ENCODE measurements around the gene CNTN5.

The CNTN5 gene

DNA sequence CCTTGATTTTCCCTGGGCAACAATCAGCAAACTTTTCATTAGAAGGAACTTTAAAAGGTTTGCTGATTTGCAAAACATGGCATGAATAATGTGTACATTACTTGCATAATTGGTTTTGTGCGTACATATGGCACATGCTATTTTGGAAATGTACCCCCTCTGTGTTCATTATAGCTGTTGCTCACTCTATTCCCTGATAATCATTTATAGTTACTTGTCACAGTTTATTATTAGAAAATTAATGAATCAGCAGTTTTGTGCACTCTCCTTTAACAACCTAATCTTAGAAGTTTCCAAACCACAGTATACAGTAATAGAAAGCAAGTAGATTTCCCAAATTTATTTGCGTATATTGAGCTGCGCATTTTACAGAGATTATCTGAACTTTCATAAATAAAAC is 389.9 kb downstream of the CNTN5 start:
- DNase-seq, result no peak

DNA sequence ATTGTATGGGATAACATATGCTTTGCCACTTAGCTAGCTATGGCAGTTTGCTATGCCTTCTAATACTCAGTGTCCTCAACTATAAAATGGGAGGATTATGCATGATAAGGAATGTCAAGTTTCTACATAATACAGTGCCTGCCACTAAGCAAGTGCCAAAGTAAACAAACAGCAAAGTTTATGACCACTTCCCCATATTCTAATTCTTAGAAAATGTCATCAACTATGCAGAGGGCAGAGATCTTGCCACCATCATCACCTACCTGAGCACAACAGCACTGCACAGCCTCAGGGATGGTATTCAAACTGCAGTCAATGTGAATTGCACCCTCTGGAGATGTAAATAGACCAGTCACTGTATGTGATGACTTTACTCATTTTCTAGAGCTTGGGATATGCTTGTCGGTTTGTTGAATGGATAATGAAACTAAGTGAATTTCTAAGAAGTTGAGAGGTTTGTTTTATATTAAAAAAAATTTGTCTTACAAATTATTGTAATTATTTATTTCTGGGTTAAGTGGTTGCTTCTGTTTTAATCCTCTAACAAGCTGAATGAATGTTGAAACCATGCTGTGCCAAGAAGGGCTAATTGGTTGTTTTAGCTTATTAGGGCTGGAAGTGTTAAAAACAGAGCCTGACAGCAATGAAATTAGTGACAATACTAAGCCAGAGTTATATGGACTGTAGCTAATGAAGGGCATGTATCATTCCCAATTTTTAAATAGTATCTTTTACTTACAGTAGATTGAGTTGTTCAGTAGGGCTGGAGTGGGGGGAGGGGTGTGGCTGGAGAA is 398.4 kb downstream of the CNTN5 start:
- no peak for DNase-seq

DNA sequence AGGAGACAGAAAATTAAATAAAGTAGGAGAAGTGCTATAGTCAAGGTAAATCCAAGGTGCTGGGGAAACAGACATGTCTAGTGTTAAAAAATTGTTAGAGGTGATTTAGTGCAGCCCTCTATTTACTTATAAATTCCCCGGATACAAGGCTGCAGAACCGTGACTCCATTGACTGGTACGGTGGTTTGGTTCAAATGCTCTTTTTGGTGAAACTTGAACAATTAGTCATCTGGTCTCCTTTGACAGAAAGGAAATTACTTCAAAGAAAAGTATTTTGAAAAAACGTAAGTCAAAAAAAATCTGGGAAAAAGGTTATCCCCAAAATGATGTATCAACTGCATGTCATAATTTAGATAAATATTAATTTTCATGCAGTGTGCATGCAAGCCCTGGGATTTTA is 399.2 kb downstream of the CNTN5 start:
- no peak for DNase-seq

DNA sequence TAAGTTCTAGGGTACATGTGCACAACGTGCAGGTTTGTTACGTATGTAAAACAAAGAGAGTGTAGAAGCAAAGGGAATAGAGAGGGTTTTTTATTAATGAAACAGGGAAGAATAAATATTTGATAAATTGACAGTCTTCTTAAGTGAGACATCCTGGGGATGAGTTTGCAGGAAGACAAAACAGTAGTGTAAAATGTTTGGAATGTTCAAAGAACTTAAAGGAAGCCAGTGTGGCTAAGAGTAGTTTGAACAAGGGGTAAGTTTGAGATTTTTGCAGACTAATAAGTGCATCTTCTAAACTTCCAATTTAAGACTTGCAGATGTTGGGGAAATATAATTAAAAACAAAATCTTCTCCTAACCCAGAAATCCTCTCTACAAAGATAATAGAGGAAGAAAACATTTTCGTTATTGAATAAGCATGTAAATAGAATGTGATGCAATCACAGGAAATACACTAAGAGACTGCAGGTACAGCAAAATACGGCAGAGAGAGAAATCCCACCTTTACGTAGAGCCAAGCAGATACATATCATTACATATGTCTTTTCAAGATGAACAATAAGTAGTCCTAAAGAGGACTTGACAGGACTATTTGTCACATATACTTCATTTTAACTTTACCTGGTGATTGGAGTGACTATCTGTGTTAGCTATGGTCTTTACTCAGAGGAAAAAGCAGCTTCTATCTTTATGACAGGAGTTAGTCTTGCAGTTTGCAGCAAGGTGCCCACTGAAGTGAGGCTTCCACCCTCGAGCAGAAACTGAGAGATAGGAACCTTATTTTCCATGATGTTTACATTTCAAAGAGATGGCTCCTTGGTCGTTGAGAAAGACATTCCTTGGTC is 402.1 kb downstream of the CNTN5 start:
- no peak for DNase-seq

DNA sequence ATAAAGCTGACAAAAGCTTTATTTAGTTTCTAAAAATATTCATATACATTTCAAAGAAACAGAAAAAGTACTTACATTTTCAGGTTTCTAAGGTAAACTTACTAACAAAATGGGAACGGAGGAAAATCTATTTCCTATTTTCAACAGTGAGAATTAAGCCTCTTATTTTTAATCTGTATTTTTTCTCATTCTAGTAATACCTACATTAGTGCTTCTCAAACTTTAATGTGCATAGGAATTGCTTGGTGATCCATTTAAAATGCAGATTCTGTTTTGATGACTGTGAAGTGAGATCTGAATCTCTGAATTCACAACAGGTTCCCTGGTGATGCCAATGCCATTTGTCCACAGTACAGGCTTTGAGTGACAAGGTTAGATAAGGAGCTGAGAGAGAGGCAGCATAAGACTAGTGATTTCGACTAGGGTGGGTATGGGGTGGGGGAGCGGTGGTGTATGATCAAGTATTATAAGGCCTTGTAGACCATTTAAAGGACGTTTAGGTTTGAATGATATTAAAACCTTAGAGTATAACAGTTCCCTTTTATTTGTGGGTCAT is 402.8 kb downstream of the CNTN5 start:
- no peak for DNase-seq

DNA sequence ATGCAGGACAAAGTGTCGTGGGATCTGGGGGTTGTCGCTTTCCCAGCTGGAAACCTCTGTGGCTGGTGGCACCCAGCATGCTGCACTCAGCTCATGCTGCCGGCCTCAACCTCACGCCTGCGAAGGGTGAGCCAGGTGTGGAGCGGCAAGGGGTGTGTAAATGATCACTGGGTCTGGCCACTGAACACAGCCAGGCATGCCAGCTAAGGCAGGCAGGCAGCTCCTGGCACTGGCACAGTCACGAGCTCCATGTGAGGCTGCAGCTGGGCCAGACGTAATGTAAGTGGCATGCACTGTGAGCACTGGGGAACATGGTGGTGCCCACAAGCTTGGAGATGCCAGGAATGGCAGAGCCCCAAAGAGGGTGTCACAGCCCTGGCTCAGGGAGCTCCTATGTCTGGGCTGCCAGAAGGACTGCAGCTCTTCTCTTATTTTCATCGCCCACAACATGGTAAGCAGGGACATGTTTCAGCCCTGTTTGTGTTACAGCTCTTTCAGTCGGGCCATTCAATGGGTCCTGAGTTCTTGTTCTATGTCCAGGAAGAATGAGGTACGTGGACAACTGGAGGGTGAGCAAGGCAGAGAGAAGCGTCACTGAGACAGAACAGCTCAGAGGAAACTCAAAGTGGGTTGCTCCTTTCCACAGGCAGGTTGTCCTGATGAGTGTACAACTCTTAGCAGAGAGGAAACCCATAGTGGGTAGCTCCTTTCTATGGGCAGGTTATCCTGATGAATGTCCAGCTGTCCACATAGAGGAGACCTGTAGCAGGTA is 403.8 kb downstream of the CNTN5 start:
- no peak for DNase-seq

DNA sequence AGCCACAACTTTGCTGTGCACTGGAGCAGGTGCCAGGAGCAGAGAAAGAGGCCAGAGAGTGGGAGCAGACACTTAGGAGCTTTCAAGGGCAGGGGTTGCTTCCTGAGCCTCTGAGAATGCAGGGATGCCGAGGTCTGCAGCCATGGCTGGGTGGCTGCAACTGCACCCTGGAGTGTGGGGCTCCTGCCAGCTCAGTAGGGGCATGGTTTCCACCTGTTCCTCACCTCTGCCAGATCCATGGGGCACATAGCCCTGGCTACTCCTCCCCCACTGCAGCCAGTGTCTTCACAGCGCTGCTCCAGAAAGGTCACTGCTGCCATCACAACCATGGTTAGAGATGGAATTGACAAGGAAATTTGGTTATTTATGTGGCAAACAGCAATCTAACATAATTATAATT is 404.8 kb downstream of the CNTN5 start:
- DNase-seq, result no peak

DNA sequence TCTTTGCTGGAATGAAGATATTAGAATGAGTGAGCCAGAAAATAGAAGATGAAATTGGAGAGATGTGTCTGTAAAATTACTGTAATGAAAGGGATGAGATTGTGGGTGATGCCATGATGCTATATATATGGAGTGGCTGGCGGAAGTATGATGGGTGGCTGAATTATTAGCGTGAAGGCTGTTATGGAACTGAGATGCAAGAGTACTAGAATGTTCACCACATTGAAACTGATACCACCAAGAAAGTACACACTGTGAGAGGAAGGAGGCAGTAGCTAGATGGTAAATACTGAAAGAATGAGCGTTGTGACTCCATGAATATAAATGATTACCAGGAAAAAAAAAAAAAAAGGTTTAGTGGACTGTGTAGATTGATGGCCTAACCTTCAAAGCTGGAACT is 411.9 kb downstream of the CNTN5 start:
- DNase-seq, result no peak

DNA sequence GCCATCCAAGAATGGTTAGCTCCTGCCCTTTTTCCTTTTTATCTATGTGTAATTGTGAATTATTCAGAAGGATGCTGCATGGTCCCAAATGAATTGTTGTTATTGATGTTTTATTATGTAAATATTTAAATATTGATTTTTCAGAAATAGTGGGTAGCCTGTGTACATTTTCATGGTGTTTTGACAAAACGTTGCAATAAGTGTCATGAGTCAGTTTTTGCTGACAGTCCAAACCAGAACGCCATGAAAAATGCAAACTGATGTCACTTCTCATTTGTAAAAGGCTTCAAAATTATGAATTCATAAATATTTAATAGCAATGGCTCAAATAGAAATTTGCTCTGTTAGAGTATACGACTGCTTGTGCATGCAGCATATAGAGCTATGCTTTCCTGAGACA is 422.5 kb downstream of the CNTN5 start:
- DNase-seq, result no peak

DNA sequence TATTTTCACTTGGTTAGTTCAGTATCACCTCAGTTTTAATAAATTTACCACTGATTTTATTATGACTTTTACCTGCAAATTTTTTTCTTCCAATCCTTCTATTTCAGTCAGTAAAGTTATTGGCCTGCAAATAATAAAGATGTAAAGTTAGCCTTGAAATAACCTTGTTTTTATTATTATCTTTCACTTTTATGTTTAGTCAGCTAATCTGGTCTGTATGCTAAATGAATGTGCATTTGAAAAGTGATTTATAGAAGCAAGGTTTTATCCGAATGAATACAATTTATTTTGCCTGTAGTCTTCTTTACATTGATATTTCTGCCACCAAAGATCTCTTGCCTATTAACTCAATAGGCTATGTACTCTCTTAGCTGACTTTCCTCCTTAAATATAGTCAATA is 425.7 kb downstream of the CNTN5 start:
- DNase-seq, result no peak

DNA sequence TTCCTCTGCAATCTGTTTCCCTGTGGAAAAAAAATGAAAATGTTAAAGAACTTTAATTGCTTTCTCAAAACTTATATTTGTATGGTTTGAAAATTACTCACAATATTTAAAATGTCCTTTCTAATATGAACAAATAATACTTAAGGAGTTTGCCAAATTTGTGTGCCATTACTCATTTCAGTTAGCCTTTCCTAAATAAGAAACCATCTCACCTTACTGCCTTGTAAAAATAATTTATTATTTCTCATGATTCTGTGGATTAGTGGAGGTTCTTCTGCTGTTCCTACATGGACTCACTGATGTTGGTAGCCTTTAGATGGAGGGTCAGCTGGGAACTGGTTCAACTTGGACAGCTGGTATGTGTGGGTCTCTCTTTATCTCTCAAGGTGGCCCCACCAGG is 428.6 kb downstream of the CNTN5 start:
- no peak for DNase-seq

DNA sequence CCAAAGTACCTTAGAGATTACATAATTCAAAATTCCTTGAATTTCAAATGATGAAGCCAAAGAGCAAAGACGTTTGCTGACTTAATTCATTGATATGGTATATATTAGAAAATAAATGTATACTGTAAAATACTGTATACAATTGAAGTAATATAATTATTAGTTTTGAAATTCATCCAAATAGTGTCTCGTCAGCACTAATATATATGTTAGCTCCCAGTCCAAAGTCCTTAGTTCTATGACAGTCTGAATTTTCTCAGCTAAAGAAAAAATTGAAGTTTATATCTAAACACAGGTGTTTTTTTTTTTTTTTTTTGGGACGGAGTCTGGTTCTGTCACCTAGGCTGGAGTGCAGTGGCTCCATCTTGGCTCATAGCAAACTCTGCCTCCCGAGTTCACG is 431.3 kb downstream of the CNTN5 start:
- DNase-seq, result no peak

DNA sequence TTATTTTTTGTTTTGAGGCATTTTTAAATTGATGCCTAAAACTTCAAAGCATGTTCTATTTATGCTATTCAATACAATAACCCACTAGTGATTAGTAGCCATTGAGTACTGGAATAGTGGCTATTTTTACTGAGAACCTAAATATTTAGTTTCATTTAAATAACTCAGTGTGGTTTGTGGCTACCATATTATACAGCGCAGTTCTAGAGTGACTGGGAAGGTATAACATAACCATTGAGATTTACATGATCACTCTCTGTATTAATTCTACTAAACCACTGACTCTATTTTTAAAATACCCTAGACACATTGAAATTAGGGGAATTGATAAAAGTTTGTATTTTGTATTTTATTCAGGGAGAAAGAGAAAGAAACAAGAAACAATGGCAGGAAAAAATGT is 441.2 kb downstream of the CNTN5 start:
- no peak for DNase-seq

DNA sequence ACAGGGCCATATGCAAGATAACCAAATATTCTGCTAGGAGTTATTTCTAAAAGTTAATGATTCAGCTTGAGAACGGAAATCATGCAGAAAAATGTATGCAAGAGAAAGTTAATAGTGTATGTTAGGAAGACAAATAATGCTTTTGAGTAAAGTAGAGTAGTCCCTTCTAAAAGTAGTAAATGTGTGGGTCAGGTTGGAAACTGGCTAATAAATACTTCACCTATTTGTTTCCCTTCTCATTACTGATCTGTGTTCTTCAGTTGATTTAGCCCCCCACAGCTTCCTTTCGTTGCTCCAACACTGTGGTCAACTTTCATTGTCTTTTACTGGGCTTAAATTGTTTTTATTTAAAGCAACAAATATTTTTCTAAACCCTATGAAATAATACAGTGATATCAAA is 444.2 kb downstream of the CNTN5 start:
- no peak for DNase-seq

DNA sequence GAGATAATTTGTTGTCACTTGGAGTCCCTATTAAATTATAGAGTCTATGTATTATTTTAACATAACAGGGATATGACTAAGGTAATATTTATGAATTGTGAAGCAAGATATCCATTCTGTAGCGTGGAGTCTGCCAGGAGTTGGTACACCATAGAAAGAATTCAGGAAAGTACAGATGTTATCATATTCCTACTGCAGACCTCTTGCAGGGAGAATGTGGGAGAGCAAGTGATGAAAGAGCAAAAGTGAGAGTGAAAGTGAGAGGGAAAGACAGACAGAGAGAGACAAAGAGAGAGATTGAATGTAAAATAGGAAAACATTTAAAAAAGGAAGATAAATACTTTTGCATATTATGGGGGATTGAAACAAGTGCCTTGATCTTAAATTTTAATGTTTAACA is 468.8 kb downstream of the CNTN5 start:
- no peak for DNase-seq

DNA sequence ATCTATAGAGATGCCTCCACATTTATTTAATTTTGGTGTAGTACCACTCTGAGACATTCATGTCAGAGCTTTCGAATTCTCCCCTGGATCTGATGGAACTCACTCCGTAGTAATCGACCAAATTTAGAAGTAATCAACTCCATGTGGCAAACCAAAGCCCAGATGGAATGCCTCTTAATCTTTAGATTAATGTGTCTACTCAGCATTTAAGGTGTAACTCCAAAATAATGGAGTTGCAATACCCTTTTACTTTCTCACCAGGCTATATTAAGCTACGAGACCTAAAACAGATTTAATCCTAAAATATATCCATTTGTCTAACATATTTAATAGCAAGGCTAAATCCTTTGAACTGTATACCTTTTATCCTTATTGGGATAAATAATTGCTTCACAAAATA is 473.3 kb downstream of the CNTN5 start:
- no peak for DNase-seq

DNA sequence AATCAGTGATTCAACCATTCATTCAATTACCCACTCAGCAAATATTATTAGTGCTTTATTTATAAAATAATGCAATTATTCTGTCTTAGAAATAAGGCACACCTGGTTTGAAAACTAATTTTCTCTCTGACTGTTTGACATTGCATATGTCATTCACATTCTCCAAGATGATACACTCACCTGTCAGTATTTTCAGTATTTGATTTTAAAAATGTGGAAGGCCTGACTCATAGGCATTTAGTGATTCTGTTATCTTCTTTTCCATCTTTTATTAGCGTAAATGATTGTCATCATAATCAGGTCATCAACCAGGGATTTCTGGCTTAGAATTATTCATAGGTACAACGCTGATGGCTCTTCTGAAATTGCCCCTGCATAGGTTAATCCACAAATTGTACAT is 480.9 kb downstream of the CNTN5 start:
- no peak for DNase-seq

DNA sequence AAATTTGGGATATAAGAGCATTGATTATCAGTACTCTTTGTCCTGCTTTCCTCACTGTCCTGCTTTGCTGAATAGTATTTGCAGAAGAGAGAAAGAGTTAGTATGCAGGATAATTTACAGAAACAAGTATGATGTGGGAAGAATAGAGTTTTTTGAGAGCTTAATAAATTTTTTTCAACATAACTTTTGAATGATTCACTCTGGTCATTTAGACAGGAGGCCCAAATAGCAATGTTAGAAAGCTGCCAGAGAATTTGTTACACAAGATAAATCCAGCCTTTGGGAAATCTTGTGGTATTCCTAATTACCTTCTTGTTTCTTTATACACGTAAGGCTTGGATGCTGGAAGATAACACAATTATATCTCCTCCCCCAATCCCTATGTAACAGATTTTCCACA is 484.6 kb downstream of the CNTN5 start:
- no peak for DNase-seq

DNA sequence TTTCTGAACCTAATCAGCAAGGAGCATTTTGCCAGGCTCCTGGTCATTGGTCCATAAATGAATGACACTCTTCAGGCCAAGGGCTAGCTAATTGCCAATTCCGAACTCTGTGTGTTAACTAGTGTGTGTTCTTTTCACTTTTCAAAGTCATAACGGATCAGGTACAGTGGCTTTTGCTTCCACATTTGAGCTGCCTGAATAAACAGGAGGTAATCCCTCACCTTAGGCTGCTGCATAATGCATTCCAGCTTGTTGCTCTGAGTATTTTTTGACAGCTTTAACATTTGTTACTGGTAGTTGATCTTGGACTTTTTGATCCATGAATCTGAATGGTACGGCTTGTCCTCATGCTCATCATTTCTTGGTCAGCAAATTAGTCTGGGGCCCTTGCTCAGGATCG is 485.1 kb downstream of the CNTN5 start:
- DNase-seq, result no peak

DNA sequence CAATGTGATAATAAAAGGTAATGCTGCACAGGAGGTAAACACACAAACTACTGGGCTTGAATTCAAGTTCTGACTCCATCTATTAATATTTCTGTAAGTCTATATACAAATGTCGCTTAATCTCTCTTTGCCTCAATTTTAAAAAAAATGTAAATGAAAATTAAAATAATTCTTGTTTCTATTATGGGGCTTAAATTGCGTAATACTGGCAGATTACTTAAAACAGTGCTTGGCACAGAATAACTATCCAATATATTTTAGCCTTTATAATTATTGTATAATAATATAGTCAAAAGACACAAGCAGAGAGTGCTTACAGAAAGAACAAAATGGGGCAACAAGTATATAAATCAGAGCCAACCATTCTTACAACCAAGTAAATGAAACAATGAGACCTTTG is 489.1 kb downstream of the CNTN5 start:
- DNase-seq, result no peak

DNA sequence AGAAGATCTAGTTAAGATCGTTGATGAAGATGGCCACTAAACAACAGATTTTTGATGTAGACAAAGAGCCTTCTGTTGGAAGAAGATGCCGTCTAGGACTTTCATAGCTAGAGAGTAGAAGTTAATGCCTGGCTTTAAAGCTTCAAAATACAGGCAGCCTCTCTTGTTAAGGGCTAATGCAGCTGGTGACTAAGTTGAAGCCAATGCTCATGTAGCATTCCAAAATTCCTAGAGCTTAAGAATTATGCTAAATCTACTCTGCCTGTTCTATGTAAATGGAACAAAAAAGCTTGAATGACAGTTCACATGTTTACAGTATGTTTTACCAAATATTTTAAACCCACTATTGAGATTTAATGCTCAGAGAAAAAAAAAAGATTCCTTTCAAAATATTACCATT is 492.6 kb downstream of the CNTN5 start:
- no peak for DNase-seq

DNA sequence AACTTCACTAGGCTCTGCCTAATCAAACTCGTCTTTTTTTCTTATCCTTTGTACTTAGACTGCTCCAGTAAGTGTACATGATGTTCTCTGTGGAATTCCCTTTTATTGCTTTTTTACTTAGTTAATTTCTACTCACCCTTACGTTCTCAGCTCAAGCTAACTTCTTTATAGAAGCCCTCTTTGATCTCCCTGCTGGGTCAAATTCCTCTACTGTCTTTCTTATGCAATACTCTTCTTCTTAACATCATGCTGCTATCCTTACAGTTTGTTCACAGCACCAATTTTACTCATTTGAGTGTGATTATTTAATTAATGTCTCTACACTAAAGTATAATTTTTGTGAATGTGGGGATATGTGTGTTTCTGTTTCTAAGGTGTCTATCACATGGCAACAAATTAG is 498.3 kb downstream of the CNTN5 start:
- DNase-seq, result no peak

DNA sequence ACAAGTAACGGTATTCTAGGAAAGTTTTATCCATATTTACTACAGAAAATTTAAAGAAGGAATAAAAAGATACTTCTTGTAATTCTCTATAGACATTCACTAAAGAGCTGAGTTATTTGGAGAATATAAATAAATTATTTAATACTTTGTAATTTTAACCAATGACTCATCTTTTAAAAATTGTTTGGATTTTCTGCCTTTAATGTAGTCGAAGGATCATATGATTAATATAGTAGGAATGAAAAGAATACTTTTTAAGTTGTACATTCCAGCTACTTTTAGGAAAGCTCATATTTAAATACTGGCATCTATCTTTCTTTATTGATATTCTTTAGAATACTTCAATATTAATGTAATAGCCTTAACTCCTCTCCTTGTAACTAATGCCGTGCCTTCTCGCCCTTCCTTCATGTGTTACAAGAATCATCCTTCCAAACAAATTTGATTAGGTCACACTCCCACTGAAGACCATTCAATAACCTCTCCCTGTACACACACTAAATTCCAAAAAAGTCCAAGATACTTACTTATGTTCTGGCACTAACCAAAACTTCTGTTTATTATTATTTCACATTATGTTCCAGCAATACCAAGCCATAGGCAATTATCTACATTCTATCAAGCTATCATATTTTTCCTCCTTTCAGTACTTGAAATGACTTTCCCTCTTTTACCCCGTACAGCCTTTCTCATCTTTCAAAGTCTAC is 501.9 kb downstream of the CNTN5 start:
- DNase-seq, result no peak

Data from CD4-positive, alpha-beta T cell treated with Interleukin-4 for 1 hour (primary cell).